ENCODE measurements around the gene DPF3.

The DPF3 gene

GRCh38 chr14:72619111-72619571, 274.8 kb downstream of the DPF3 start:
- in situ Hi-C loops (cut with HindIII; ENCODE audit: low sequenced_read_pairs) = no loop called here
- no peak overlapping the region for H3K4me3 ChIP-seq (ENCODE audit: low read depth, low read length)
- TF ChIP-seq CTCF (IDR thresholded peaks at IDR 0.05; ENCODE audit: low read depth, low read length, missing control alignments) = no peak
- no peak for DNase-seq (ENCODE audit: low read depth)

- TF ChIP-seq CTCF (IDR thresholded peaks at IDR 0.05; ENCODE audit: low read depth, low read length, missing control alignments) = no peak
- no peak for DNase-seq (ENCODE audit: low read depth)
- no peak overlapping the region for H3K4me3 ChIP-seq (ENCODE audit: low read depth, low read length)
- in situ Hi-C loops (cut with HindIII; ENCODE audit: low sequenced_read_pairs) = no loop called here
These were observed 275.5 kb downstream of the DPF3 start for GRCh38 chr14:72618424-72618823.

- DNase-seq (ENCODE audit: low read depth) = peak; percentile 88
- in situ Hi-C loops (cut with HindIII; ENCODE audit: low sequenced_read_pairs) = no loop called here
- no peak overlapping the region for H3K4me3 ChIP-seq (ENCODE audit: low read depth, low read length)
- no peak for TF ChIP-seq CTCF (IDR thresholded peaks at IDR 0.05; ENCODE audit: low read depth, low read length, missing control alignments)
These were observed 276.4 kb downstream of the DPF3 start for GRCh38 chr14:72617391-72618031.

GRCh38 chr14:72616811-72617210, 277.1 kb downstream of the DPF3 start:
- no peak overlapping the region for H3K4me3 ChIP-seq (ENCODE audit: low read depth, low read length)
- in situ Hi-C loops (cut with HindIII; ENCODE audit: low sequenced_read_pairs) = no loop called here
- TF ChIP-seq CTCF (IDR thresholded peaks at IDR 0.05; ENCODE audit: low read depth, low read length, missing control alignments) = no peak
- no peak for DNase-seq (ENCODE audit: low read depth)

GRCh38 chr14:72616294-72616693, 277.6 kb downstream of the DPF3 start:
- DNase-seq (ENCODE audit: low read depth) = no peak
- in situ Hi-C loops (cut with HindIII; ENCODE audit: low sequenced_read_pairs) = no loop called here
- no peak for TF ChIP-seq CTCF (IDR thresholded peaks at IDR 0.05; ENCODE audit: low read depth, low read length, missing control alignments)
- H3K4me3 ChIP-seq (ENCODE audit: low read depth, low read length) = no peak overlapping the region

GRCh38 chr14:72615451-72616121, 278.3 kb downstream of the DPF3 start:
- in situ Hi-C loops (cut with HindIII; ENCODE audit: low sequenced_read_pairs) = no loop called here
- H3K4me3 ChIP-seq (ENCODE audit: low read depth, low read length) = no peak overlapping the region
- TF ChIP-seq CTCF (IDR thresholded peaks at IDR 0.05; ENCODE audit: low read depth, low read length, missing control alignments) = no peak
- DNase-seq (ENCODE audit: low read depth) = peak; percentile 26
